GM19025 (cell line): ENCODE measurements around the gene PIGV.

Experiments
- ATAC-seq: cut with Tn5 transposase; IDR thresholded peaks from one replicate; pipeline ENCODE4 v1.9.1; 2021; ENCODE audit warnings: mild to moderate bottlenecking, low read depth, moderate library complexity; ENCODE audit not compliant: unreplicated experiment

Gene PIGV

DNA sequence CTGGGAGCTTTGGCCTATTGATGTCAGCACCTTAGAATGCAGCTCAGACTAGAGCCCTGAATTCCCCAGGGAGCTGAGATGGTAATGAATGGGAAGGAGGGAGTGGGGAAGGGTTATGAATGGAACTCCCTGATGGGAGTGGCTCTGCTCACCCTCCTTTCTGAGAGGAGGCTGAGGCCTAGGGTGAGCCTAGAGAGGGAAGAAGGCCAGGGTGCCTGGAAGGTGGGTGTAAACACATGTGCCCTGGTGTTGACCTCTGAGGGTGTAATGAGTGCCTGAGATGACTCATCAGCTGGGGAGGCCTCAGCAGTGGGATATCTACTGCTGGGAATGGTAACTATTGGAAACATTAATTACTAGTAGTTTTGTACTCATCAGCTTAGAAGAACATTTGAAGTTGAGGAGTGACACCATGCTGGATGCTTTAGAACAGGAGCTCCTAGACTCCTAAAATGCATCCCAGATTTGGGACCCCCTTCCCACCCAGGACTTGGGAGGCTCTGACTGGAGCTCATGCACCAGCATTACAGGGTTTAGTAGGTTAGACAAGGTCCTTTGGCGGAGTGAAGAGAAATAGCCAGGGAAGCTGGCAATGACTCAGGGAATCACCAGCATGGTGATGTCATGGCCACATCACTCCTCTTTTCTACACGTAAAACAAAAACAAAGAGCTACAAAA, 16.0 kb upstream of the PIGV start:
- ATAC-seq: no peak

DNA sequence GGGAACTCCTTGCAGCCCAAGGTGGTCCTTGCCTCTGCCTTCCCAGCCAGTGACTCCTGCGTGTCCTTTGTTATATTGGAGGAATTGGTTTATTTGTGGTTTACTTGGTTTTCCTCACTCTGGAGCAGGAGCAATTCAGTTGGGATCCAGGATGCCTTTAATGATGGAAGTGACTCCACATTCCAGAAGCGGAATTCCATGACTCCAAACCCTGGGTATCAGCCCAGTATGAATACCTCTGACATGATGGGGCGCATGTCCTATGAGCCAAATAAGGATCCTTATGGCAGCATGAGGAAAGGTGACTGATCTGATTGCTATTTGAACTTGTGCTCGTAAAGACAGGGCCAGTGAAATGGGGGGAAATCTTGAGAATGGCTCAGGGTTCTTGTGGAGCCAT, 15.1 kb upstream of the PIGV start:
- ATAC-seq: no peak

DNA sequence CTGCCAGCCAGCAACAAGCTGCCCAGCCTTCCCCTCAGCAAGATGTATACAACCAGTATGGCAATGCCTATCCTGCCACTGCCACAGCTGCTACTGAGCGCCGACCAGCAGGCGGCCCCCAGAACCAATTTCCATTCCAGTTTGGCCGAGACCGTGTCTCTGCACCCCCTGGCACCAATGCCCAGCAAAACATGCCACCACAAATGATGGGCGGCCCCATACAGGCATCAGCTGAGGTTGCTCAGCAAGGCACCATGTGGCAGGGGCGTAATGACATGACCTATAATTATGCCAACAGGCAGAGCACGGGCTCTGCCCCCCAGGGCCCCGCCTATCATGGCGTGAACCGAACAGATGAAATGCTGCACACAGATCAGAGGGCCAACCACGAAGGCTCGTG, 13.3 kb upstream of the PIGV start:
- ATAC-seq: no peak

DNA sequence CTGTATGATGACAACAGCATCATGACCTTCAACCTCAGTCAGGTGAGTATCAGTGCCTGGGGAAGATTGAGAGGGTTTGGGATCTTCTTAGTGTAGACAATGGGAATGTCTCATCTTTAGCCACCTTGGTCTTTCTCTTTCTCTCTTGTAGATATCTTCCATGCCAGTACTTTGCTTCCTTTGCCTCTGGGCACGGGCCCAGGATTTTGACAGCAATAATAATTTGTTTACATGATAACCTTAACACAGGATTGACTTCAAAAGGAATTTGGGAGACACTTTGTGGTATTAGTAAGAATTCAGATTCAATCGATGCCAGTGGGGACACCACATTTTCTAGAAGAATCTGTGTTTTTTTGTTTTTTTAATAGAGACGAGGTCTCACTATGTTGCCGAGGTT, 12.1 kb upstream of the PIGV start:
- no peak for ATAC-seq

DNA sequence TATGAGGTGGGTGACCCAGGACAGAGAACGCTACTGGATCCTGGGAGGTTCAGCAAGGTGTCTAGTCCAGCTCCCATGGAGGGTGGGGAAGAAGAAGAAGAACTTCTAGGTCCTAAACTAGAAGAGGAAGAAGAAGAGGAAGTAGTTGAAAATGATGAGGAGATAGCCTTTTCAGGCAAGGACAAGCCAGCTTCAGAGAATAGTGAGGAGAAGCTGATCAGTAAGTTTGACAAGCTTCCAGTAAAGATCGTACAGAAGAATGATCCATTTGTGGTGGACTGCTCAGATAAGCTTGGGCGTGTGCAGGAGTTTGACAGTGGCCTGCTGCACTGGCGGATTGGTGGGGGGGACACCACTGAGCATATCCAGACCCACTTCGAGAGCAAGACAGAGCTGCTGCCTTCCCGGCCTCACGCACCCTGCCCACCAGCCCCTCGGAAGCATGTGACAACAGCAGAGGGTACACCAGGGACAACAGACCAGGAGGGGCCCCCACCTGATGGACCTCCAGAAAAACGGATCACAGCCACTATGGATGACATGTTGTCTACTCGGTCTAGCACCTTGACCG, 8.6 kb upstream of the PIGV start:
- ATAC-seq: no peak

DNA sequence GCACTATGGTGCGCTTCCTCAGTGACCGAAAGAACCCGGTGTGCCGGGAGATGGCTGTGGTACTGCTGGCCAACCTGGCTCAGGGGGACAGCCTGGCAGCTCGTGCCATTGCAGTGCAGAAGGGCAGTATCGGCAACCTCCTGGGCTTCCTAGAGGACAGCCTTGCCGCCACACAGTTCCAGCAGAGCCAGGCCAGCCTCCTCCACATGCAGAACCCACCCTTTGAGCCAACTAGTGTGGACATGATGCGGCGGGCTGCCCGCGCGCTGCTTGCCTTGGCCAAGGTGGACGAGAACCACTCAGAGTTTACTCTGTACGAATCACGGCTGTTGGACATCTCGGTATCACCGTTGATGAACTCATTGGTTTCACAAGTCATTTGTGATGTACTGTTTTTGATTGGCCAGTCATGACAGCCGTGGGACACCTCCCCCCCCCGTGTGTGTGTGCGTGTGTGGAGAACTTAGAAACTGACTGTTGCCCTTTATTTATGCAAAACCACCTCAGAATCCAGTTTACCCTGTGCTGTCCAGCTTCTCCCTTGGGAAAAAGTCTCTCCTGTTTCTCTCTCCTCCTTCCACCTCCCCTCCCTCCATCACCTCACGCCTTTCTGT, 7.3 kb upstream of the PIGV start:
- no peak for ATAC-seq

DNA sequence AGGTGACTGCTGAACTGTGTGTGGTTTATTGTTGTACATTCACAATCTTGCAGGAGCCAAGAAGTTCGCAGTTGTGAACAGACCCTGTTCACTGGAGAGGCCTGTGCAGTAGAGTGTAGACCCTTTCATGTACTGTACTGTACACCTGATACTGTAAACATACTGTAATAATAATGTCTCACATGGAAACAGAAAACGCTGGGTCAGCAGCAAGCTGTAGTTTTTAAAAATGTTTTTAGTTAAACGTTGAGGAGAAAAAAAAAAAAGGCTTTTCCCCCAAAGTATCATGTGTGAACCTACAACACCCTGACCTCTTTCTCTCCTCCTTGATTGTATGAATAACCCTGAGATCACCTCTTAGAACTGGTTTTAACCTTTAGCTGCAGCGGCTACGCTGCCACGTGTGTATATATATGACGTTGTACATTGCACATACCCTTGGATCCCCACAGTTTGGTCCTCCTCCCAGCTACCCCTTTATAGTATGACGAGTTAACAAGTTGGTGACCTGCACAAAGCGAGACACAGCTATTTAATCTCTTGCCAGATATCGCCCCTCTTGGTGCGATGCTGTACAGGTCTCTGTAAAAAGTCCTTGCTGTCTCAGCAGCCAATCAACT, 6.4 kb upstream of the PIGV start:
- no peak for ATAC-seq

DNA sequence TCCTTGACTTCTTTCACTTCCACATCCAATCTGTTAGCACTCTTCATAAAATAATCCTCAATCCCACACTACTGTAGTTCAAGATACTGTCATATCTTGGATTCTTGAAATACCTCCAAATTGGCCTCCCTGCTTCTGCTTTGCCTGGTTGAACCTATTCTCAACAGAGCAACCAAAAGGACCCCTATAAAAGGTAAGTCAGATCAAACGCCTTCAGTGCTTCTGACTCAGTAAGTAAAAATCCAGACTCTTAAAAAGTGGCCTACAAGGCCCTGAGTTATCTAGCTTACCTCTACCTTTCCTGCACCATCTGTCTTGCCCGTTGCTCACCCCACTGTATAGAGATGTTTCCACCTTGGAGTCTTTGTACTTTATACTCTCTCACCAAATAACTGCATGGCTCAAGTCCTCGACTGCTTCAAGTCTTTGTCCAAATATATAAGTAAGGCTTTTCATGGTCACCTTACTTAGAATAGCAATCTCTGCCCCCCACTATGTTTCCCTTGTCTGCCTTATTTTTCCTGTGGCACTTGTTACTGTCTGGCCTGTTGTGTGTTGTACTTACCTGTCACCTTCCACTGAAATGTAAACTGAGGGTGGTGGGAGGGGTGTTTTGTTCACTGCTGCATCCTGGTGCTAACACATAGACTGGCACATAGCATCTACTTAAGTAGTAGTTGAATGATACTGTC, 5.1 kb upstream of the PIGV start:
- ATAC-seq: no peak

DNA sequence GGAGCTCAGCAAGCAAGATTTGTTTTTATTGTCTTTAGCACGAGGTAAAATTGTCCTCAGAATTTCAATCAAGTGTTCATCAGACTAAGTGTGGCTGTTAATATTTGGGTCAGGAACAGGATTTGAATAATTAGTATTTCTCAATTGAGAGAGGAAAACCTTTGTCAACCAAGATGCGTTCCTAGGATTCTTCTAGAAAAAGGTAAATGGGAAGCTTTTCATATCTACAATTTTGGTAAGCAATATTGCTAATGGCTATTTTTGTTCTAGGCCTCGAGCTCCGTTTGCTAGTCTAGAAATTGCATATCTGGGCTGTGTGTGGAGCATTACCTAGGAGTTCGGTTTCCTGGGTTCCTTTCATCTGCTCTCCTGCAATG, 4.1 kb upstream of the PIGV start:
- no peak for ATAC-seq

DNA sequence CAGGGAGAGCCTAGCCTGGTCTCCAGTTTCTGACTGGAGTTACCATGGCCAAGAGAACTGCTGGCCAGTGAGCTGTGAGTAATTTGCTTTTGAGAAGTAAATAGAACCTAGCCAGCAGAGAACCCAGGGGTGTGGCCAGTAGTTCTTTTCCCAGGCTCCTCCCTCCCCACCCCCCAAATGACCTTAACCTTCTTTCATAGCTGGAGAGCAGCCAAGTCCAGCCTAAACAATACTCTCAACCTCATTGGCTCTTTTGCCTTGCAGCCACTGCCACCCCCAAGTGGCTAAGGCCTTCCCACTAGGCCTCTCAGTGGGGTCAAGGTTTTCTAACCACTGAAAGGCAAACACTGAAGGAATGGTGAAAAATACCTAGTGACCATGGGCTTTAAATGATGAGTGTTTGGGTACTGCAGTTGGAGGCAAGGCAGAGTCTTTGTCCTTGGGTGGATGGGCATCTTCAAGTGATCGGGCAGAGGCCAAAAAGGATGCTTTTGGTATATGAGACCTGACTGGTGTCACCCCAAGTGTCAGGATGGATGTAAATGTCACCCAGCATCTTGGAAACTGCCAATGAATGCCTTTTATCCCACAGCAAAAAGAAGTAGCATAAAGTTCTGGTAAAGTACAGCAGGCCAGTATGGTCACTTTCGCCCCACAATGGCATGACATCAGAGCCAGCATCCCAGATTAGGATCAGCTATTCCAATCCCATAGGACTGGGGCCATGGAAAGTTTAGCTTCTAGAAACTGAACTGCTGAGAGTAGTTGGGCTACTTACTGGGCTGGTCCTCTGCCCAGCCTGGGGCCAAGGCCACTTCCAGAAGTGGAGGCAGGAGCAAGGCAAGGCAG, 3.5 kb upstream of the PIGV start:
- no peak for ATAC-seq

DNA sequence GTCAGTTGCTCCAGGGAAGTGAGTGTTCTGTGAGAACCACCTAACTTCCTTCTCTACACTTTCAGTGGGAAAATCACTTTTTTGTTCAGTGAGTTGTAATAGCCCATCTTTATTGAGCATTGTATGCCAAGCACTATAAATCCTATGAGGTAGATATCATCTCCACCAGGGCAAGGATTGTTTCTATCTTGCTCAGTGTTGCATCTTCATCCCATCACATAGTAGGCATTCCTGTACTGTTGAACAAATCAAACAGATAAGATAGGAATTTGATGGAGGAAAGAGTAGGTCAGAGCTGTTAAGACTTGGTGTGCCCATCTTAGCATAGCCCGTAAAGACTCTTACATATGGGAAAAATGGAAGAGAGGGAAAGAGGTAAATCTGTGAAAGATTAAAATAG, 2.9 kb upstream of the PIGV start:
- ATAC-seq: no peak

DNA sequence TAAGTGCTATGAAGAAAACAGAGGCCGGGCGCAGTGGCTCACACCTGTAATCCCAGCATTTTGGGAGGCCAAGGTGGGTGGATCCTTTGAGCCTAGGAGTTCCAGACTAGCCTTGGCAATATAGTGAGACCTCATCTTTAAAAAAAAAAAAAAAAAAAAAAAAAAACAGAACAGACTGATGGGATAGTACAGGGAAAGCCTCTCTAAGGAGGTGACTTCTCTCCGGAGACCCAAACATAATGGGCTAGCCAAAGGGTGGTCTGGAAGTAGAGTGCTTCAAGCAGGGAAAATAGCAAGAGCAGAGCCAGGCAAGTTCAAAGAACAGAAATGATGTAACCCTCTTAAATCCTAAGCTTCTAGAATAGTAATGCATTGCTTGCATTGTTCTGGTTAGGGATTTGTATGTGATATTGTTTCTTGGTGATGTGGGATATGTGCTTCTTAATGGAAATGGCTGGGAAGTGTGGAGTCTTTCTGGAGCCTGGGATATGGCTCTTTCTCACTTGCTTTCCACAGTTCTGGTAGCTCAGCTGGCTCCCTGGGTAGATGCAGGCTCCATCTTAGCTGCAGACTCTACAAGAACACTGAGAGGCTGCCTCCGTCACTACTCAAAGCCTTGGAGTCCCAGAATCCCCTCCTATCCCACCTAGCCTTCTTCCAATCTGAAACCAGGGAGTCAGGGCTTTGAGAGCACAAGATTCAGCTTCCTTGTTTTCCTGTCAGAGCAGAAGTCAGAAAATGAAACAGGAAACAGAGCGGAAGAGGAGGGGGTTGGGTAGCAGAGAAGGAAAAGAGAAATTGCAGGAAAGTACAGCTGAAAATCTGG, 1.9 kb upstream of the PIGV start:
- ATAC-seq: no peak

DNA sequence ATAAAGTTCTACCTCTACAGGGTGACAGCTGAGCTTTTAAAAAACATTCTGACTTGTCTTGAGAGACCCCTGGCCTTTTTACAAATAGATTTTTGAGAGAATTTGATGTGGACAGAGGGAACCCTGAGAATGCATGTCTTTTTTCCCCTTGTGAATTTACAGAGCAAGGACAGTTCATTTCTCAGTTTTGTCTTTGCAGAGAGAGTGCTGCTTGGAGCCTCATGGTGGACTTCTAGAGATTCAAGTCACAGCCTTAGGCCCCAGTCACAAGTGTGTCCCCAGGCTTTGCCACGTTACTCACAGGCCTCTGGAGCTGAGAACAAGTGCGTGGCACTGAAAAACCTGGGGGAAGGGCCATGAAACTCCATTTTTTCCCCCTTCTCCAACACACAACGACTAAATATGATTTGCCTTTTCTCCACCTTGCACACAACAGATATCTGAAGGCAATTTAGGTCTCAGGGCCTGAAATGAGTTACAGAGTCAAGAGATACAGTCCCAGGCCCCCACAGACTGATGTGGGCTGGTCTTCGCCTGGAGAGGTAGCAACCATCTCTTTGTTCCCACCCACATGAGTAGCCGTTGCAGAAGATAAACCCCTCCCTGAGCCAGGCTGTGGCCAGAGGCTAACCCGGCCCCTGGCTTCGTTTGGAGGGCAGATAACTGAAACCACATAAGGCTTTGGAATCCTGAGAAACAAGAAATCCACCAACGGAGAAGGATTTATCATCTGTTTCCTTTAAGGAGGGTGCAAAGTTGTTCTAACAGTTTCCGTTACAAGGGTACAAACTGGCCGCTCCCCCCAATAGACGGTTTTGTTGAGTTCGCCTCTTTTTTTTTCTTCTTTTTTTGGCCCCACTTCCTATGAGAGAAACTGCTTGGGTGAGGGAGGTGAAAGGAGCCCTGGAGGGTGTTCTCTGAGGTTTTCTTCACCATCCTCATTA, 1.0 kb upstream of the PIGV start:
- ATAC-seq: no peak

DNA sequence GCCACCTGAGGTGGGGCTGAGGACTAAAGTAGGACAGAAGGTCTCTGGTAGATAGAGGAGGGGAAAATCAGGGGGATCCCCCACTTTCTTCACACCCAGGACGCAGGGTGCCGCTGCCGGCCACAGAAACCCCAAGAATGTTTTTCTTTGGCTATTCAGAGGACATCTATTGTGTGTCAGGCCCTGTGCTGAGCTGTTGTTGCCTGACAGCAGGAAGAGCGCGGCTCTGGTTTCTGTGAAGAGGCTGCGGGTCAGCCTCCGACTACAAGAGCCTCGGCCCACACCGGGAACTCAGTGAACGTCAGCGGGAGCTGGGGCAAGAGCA, 407 bp upstream of the PIGV start:
- ATAC-seq: peak; percentile 48

DNA sequence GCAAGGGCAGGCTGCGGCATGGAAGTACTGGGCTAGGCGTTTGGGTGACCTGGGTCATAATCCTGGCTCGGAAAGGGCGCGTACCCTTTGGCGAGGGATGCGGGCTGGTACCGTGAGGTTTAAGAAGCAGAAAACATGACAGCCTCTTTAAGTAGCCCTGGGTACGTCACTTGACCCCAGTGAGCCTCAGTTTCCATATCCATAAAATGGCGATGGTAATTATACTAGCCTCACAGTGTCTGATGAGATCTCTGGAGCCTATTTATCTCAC, 700 bp downstream of the PIGV start:
- ATAC-seq: no peak

DNA sequence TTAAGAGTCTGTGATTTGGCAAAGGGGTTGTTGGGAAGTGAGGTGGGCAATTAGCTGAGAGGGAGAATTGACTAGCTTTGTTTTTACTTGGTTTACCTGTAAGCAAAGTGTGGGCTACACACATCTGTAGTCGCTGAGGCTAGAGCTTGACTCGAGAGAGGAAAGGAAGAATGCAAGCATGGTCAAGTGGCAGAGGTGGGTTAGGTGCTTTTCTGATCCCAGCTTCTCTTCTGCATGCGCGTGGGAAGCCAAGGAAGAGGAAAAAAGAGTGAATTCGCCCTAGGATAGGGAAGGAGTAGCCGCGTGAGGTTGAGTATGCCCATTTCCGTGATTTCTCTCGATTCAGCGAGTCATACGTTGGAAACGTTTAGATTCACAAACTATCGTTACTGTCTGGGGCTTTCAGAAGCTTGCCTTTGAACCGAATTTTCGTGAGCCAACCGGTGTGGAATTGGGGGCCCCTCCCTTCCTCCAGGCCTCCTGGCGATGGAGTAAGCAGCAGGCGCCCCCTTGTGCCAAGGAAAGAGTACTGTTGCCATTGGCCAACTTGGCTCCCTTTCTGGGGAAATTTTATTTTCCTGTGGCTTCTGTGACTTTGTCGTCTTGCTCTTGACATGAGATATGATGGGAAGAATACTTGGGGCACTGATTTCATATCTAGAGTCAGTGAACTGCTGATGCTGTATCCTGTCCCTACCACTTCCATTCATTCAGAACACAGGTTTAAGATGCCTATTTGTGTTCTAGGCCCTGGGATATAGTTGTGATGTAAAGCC, 1.3 kb downstream of the PIGV start:
- no peak for ATAC-seq

DNA sequence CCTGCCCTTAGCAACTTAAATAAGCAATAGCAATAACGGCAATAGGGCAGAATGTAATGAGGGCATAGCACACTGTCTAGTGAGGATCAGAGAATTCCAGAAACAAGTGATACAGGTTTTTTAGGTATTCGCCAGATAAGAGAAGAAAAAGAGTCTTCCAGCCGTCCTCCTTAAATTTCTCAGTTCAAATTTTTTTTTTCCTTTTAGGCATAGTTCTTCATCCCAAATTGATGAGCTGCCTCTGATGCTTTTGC, 1.8 kb downstream of the PIGV start:
- no peak for ATAC-seq

DNA sequence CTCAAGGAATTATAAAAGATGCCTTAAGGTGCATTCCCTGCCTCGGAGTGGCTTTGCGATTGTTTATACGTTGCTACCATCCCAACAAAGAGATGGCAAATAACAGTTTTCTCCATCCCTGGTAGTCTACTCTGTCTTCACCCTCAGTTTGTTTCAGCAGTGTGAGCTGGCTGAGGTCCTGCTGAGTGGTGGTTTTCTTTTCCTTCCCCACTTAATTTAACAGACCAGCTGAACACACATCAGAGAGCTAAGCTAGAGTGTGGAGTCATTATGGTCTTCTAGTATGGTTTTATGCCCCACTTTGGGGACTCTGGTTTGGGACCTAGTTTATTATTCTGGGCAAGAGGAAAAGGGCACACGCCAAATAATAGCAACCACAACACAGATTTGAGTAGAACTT, 2.2 kb downstream of the PIGV start:
- ATAC-seq: no peak

DNA sequence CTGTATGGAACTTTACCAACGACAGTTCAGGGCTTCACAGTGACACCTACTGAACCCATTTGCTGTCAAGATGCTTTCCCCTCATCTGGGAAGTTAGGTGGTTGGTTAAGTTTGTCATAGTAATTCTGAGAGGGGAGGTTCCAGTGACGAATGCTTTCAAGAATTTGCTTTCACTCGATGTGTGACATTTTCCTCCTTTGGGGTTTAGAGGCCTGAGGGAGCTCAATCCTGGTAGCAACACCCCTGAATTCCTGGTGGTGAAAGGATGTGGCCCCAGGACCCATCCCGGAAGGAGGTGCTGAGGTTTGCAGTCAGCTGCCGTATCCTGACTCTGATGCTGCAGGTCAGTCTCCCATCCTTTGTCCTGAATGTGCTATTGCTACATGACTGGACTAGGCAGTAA, 2.8 kb downstream of the PIGV start:
- no peak for ATAC-seq
